ENCODE results near the gene PDE7B.

DNA sequence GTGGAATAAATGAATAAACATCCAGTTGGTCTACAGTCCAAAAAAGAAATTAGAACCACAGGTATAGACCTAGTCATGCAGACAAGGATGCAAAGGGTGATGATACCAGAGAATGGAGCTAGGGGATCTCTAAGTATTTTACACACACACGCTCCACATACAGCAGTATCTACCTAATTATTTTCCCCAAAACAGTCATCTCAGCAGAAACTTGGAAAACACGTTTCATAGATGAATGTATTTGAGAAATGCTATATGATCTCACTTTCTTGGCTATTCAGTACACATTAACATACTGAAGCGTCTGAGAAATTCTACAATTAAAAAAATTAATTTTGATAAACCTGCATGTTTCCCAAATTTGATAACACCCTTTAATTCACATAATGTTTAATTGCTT is 243.3 kb downstream of the PDE7B start:
- TF ChIP-seq, protein P1, sequence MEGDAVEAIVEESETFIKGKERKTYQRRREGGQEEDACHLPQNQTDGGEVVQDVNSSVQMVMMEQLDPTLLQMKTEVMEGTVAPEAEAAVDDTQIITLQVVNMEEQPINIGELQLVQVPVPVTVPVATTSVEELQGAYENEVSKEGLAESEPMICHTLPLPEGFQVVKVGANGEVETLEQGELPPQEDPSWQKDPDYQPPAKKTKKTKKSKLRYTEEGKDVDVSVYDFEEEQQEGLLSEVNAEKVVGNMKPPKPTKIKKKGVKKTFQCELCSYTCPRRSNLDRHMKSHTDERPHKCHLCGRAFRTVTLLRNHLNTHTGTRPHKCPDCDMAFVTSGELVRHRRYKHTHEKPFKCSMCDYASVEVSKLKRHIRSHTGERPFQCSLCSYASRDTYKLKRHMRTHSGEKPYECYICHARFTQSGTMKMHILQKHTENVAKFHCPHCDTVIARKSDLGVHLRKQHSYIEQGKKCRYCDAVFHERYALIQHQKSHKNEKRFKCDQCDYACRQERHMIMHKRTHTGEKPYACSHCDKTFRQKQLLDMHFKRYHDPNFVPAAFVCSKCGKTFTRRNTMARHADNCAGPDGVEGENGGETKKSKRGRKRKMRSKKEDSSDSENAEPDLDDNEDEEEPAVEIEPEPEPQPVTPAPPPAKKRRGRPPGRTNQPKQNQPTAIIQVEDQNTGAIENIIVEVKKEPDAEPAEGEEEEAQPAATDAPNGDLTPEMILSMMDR (IDR thresholded peaks at IDR 0.05; ENCODE audit: low read depth, low read length, missing input control): no peak
- TF ChIP-seq NR2F2 (IDR thresholded peaks at IDR 0.05) (no peak), FOXA1 (IDR thresholded peaks at IDR 0.05) (no peak), YY1 (IDR thresholded peaks at IDR 0.05) (no peak), RAD21 (IDR thresholded peaks at IDR 0.05) (no peak), JUND (IDR thresholded peaks at IDR 0.05) (no peak), HNF4A (conservative IDR thresholded peaks at IDR 0.05) (no peak)
